ENCODE data around the gene PPP1CB. TPM values are rescaled to one million over a fixed set of nuclear protein-coding genes. Genes with fewer than 3 reads are reported as not detected.

Gene PPP1CB
- polyA plus RNA-seq, 1 donor: 178 TPM

- no peak overlapping the region for H3K27ac ChIP-seq (ENCODE audit: low read length)
- H3K36me3 ChIP-seq (ENCODE audit: control insufficient read depth, insufficient read depth, low read length): no peaks in the 10 kb centered on the region
- H3K27me3 ChIP-seq (ENCODE audit: control insufficient read depth, insufficient read depth, low read length): no peaks in the 10 kb centered on the region
- 93% methylated on average over 2 of the region's 8 CpGs for WGBS (ENCODE audit: insufficient coverage, low lambda C conversion rate)
- H3K9me3 ChIP-seq (ENCODE audit: control insufficient read depth, low read depth, low read length): no peaks in the 10 kb centered on the region
- H3K4me1 ChIP-seq (ENCODE audit: control insufficient read depth, insufficient read depth, low read length): peaks cover 24% of the 10 kb centered on the region
- peak in 1 of 2 donors; percentile 34 for DNase-seq
- H3K4me3 ChIP-seq (ENCODE audit: low read length): no peak overlapping the region
Measured at GRCh38 chr2:28713577-28714298, 37.9 kb upstream of the PPP1CB start.

- peak; percentile 61 to 74 for DNase-seq
- peak overlapping the region; percentile 64 for H3K27ac ChIP-seq (ENCODE audit: low read length)
- no peak overlapping the region for H3K4me3 ChIP-seq (ENCODE audit: low read length)
- H3K4me1 ChIP-seq (ENCODE audit: control insufficient read depth, insufficient read depth, low read length): peaks cover 13% of the 10 kb centered on the region
- no peaks in the 10 kb centered on the region for H3K27me3 ChIP-seq (ENCODE audit: control insufficient read depth, insufficient read depth, low read length)
- no CpG with 5 or more reads among the region's 4 CpGs for WGBS (ENCODE audit: insufficient coverage, low lambda C conversion rate)
- H3K9me3 ChIP-seq (ENCODE audit: control insufficient read depth, low read depth, low read length): no peaks in the 10 kb centered on the region
- H3K36me3 ChIP-seq (ENCODE audit: control insufficient read depth, insufficient read depth, low read length): no peaks in the 10 kb centered on the region
Measured at GRCh38 chr2:28716265-28716865, 35.3 kb upstream of the PPP1CB start.

GRCh38 chr2:28717339-28717758, 34.3 kb upstream of the PPP1CB start:
- peak in 1 of 2 donors; percentile 46 for DNase-seq
- 11% methylated on average over 1 of the region's 5 CpGs for WGBS (ENCODE audit: insufficient coverage, low lambda C conversion rate)
- Histone ChIP-seq H3K9me3 (ENCODE audit: control insufficient read depth, low read depth, low read length) (no peaks in the 10 kb centered on the region), H3K27me3 (ENCODE audit: control insufficient read depth, insufficient read depth, low read length) (no peaks in the 10 kb centered on the region), H3K4me3 (ENCODE audit: low read length) (no peak overlapping the region), H3K27ac (ENCODE audit: low read length) (peak overlapping the region; percentile 64), H3K4me1 (ENCODE audit: control insufficient read depth, insufficient read depth, low read length) (peaks cover 13% of the 10 kb centered on the region), H3K36me3 (ENCODE audit: control insufficient read depth, insufficient read depth, low read length) (no peaks in the 10 kb centered on the region)

- no peak overlapping the region for H3K4me3 ChIP-seq (ENCODE audit: low read length)
- WGBS (ENCODE audit: insufficient coverage, low lambda C conversion rate): 89% methylated on average over 3 of the region's 3 CpGs
- DNase-seq: no peak
- H3K27me3 ChIP-seq (ENCODE audit: control insufficient read depth, insufficient read depth, low read length): no peaks in the 10 kb centered on the region
- no peak overlapping the region for H3K27ac ChIP-seq (ENCODE audit: low read length)
- H3K4me1 ChIP-seq (ENCODE audit: control insufficient read depth, insufficient read depth, low read length): peaks cover 13% of the 10 kb centered on the region
- H3K9me3 ChIP-seq (ENCODE audit: control insufficient read depth, low read depth, low read length): no peaks in the 10 kb centered on the region
- no peaks in the 10 kb centered on the region for H3K36me3 ChIP-seq (ENCODE audit: control insufficient read depth, insufficient read depth, low read length)
Measured at GRCh38 chr2:28720345-28720744, 31.3 kb upstream of the PPP1CB start.

- H3K4me1 ChIP-seq (ENCODE audit: control insufficient read depth, insufficient read depth, low read length): peaks cover 5% of the 10 kb centered on the region
- DNase-seq: no peak
- 100% methylated on average over 1 of the region's 7 CpGs for WGBS (ENCODE audit: insufficient coverage, low lambda C conversion rate)
- no peaks in the 10 kb centered on the region for H3K9me3 ChIP-seq (ENCODE audit: control insufficient read depth, low read depth, low read length)
- H3K4me3 ChIP-seq (ENCODE audit: low read length): no peak overlapping the region
- H3K36me3 ChIP-seq (ENCODE audit: control insufficient read depth, insufficient read depth, low read length): no peaks in the 10 kb centered on the region
- H3K27me3 ChIP-seq (ENCODE audit: control insufficient read depth, insufficient read depth, low read length): no peaks in the 10 kb centered on the region
- no peak overlapping the region for H3K27ac ChIP-seq (ENCODE audit: low read length)
Measured at GRCh38 chr2:28721601-28722191, 29.9 kb upstream of the PPP1CB start.

- no peaks in the 10 kb centered on the region for H3K36me3 ChIP-seq (ENCODE audit: control insufficient read depth, insufficient read depth, low read length)
- no peaks in the 10 kb centered on the region for H3K4me1 ChIP-seq (ENCODE audit: control insufficient read depth, insufficient read depth, low read length)
- DNase-seq: no peak
- no peak overlapping the region for H3K4me3 ChIP-seq (ENCODE audit: low read length)
- H3K9me3 ChIP-seq (ENCODE audit: control insufficient read depth, low read depth, low read length): no peaks in the 10 kb centered on the region
- H3K27ac ChIP-seq (ENCODE audit: low read length): no peak overlapping the region
- 100% methylated on average over 1 of the region's 8 CpGs for WGBS (ENCODE audit: insufficient coverage, low lambda C conversion rate)
- H3K27me3 ChIP-seq (ENCODE audit: control insufficient read depth, insufficient read depth, low read length): no peaks in the 10 kb centered on the region
Measured at GRCh38 chr2:28725021-28725711, 26.5 kb upstream of the PPP1CB start.

- H3K4me3 ChIP-seq (ENCODE audit: low read length): no peak overlapping the region
- H3K36me3 ChIP-seq (ENCODE audit: control insufficient read depth, insufficient read depth, low read length): no peaks in the 10 kb centered on the region
- no CpG with 5 or more reads among the region's 4 CpGs for WGBS (ENCODE audit: insufficient coverage, low lambda C conversion rate)
- H3K27ac ChIP-seq (ENCODE audit: low read length): no peak overlapping the region
- DNase-seq: no peak
- no peaks in the 10 kb centered on the region for H3K27me3 ChIP-seq (ENCODE audit: control insufficient read depth, insufficient read depth, low read length)
- no peaks in the 10 kb centered on the region for H3K4me1 ChIP-seq (ENCODE audit: control insufficient read depth, insufficient read depth, low read length)
- H3K9me3 ChIP-seq (ENCODE audit: control insufficient read depth, low read depth, low read length): no peaks in the 10 kb centered on the region
Measured at GRCh38 chr2:28726177-28726576, 25.5 kb upstream of the PPP1CB start.

- H3K9me3 ChIP-seq (ENCODE audit: control insufficient read depth, low read depth, low read length): no peaks in the 10 kb centered on the region
- no peaks in the 10 kb centered on the region for H3K4me1 ChIP-seq (ENCODE audit: control insufficient read depth, insufficient read depth, low read length)
- H3K27ac ChIP-seq (ENCODE audit: low read length): no peak overlapping the region
- no peaks in the 10 kb centered on the region for H3K27me3 ChIP-seq (ENCODE audit: control insufficient read depth, insufficient read depth, low read length)
- DNase-seq: no peak
- no peak overlapping the region for H3K4me3 ChIP-seq (ENCODE audit: low read length)
- H3K36me3 ChIP-seq (ENCODE audit: control insufficient read depth, insufficient read depth, low read length): no peaks in the 10 kb centered on the region
Measured at GRCh38 chr2:28729698-28730097, 21.9 kb upstream of the PPP1CB start.

- no peak for DNase-seq
- H3K9me3 ChIP-seq (ENCODE audit: control insufficient read depth, low read depth, low read length): no peaks in the 10 kb centered on the region
- WGBS (ENCODE audit: insufficient coverage, low lambda C conversion rate): no CpG with 5 or more reads among the region's 5 CpGs
Measured at GRCh38 chr2:28730641-28731146, 20.9 kb upstream of the PPP1CB start.

GRCh38 chr2:28735511-28735910, 16.1 kb upstream of the PPP1CB start:
- no peak for DNase-seq
- H3K4me1 ChIP-seq (ENCODE audit: control insufficient read depth, insufficient read depth, low read length): no peaks in the 10 kb centered on the region
- WGBS (ENCODE audit: insufficient coverage, low lambda C conversion rate): no CpG with 5 or more reads among the region's 6 CpGs
- H3K27ac ChIP-seq (ENCODE audit: low read length): no peak overlapping the region
- H3K36me3 ChIP-seq (ENCODE audit: control insufficient read depth, insufficient read depth, low read length): no peaks in the 10 kb centered on the region
- no peak overlapping the region for H3K4me3 ChIP-seq (ENCODE audit: low read length)
- H3K9me3 ChIP-seq (ENCODE audit: control insufficient read depth, low read depth, low read length): peaks cover 12% of the 10 kb centered on the region
- H3K27me3 ChIP-seq (ENCODE audit: control insufficient read depth, insufficient read depth, low read length): no peaks in the 10 kb centered on the region

More at GRCh38 chr2:28730641-28731146, 20.9 kb upstream of the PPP1CB start:
- Histone ChIP-seq H3K36me3 (ENCODE audit: control insufficient read depth, insufficient read depth, low read length) (no peaks in the 10 kb centered on the region), H3K4me3 (ENCODE audit: low read length) (no peak overlapping the region), H3K4me1 (ENCODE audit: control insufficient read depth, insufficient read depth, low read length) (no peaks in the 10 kb centered on the region), H3K27me3 (ENCODE audit: control insufficient read depth, insufficient read depth, low read length) (no peaks in the 10 kb centered on the region), H3K27ac (ENCODE audit: low read length) (no peak overlapping the region)
